CD4-positive, alpha-beta memory T cell (primary cell): ENCODE data around the gene GOPC. TPM values are rescaled to one million over a fixed set of nuclear protein-coding genes. Genes with fewer than 3 reads are reported as not detected.

Experiments
- CTCF ChIA-PET: fragments of 350-600 bp; sonication (Branson Sonifier 250); formaldehyde crosslinking; loops from one replicate; lab custom pipeline; 2021; ENCODE audit warnings: inconsistent platforms; ENCODE audit not compliant: partially characterized antibody; lab: Charles Lee
- POLR2A ChIA-PET: fragments of 350-600 bp; sonication (Branson Sonifier 250); formaldehyde crosslinking; loops from one replicate; lab custom pipeline; 2021; ENCODE audit not compliant: partially characterized antibody; lab: Charles Lee
- DNase-seq, 5 donors: peaks; one replicate each; pipeline versions ENCODE4 v3.0.0 to v3.0.0-alpha.2; 2020 to 2022; ENCODE audit warnings: mixed read lengths in 1 of 5
- H3K27ac ChIP-seq: one replicate; pipeline ENCODE4 v1.7.0; 2013; ENCODE audit warnings: low read depth, low read length
- H3K27me3 ChIP-seq: 2 replicates; pipeline ENCODE4 v1.7.0; 2013; ENCODE audit warnings: mild to moderate bottlenecking, low read length, moderate library complexity; ENCODE audit not compliant: insufficient read depth
- H3K36me3 ChIP-seq: 2 replicates; pipeline ENCODE4 v1.7.0; 2013; ENCODE audit warnings: mild to moderate bottlenecking, low read length, moderate library complexity; ENCODE audit not compliant: insufficient read depth
- H3K4me1 ChIP-seq: 2 replicates; pipeline ENCODE4 v1.7.0; 2013; ENCODE audit warnings: mild to moderate bottlenecking, low read length, moderate library complexity; ENCODE audit not compliant: insufficient read depth
- H3K4me3 ChIP-seq, 2 donors: one replicate each; pipeline ENCODE4 v1.7.0; 2013; ENCODE audit warnings: low read length in 2 of 2, mild to moderate bottlenecking in 1 of 2
- H3K9me3 ChIP-seq, 2 donors: one replicate each; pipeline ENCODE4 v1.7.0; 2013; ENCODE audit warnings: low read length in 2 of 2, control low read depth in 1 of 2; ENCODE audit not compliant: control insufficient read depth in 1 of 2
- H3K27ac Mint-ChIP-seq, 7 donors: one replicate each; pipeline ENCODE4 v1.8.0; 2020 to 2021; ENCODE audit warnings: mixed read lengths in 7 of 7, mild to moderate bottlenecking in 6 of 7, inconsistent platforms in 3 of 7, moderate library complexity in 3 of 7
- H3K27me3 Mint-ChIP-seq, 2 donors: one replicate each; pipeline ENCODE4 v1.8.0; 2020 to 2021; ENCODE audit warnings: mixed read lengths in 2 of 2
- H3K36me3 Mint-ChIP-seq, 2 donors: one replicate each; pipeline ENCODE4 v1.8.0; 2020 to 2021; ENCODE audit warnings: mixed read lengths in 2 of 2, inconsistent platforms in 1 of 2, mild to moderate bottlenecking in 1 of 2
- H3K4me1 Mint-ChIP-seq, 4 donors: one replicate each; pipeline ENCODE4 v1.8.0; 2020 to 2021; ENCODE audit warnings: mixed read lengths in 4 of 4, mild to moderate bottlenecking in 1 of 4
- H3K4me3 Mint-ChIP-seq, 8 donors: one replicate each; pipeline ENCODE4 v1.8.0; 2020 to 2021; ENCODE audit warnings: mixed read lengths in 8 of 8, mild to moderate bottlenecking in 7 of 8, moderate library complexity in 6 of 8, inconsistent platforms in 3 of 8
- H3K9me3 Mint-ChIP-seq, 8 donors: one replicate each; pipeline ENCODE4 v1.8.0; 2020 to 2021; ENCODE audit warnings: mixed read lengths in 8 of 8, mild to moderate bottlenecking in 5 of 8, inconsistent platforms in 3 of 8, moderate library complexity in 1 of 8
- intact Hi-C: fragments of 100-400 bp; cut with micrococcal nuclease; formaldehyde crosslinking; loops from one replicate; pipeline ENCODE4 v1.15.1; 2023
- polyA plus RNA-seq, 2 donors: library from polyadenylated mRNA; unstranded; fragments of 300-500 nt; fragmentation: Illumina TruSeq; gene quantifications; one replicate each; pipeline ENCODE4 v1.2.3, GENCODE V29; 2021
- total RNA-seq, 2 experiments: library from RNA; stranded (reverse); gene quantifications; one replicate each; pipeline ENCODE4 v1.2.3, GENCODE V29; 2021

GOPC gene
- total and polyA plus RNA-seq, 4 experiments from 2014 or later, result 14.6 to 37.8 (median 26.6) TPM

GRCh38 chr6:117605169-117605826 lies 3.0 kb upstream of the GOPC start:
- peaks cover 19% of the 10 kb centered on the region for H3K4me1 ChIP-seq
- Mint-ChIP-seq H3K36me3 (peaks cover 0 to 16% of the 10 kb centered on the region in 2 donors), H3K4me3 (peak overlapping the region in 4 of 8 donors; percentile 14 to 64 (median 38)), H3K4me1 (peaks cover 14 to 32% (median 22%) of the 10 kb centered on the region in 4 donors), H3K9me3 (no peaks in the 10 kb centered on the region), H3K27ac (peak overlapping the region in 1 of 7 donors; percentile 8), H3K27me3 (peaks cover 8 to 10% of the 10 kb centered on the region in 2 donors)
- no peak overlapping the region for H3K27ac ChIP-seq
- H3K4me3 ChIP-seq, result no peak overlapping the region
- peak; percentile 57 to 64 (median 59) for DNase-seq
- no peaks in the 10 kb centered on the region for H3K9me3 ChIP-seq
- CTCF ChIA-PET, result interaction anchor here (0.6 to 6.0 kb wide), 32 partner anchors 9 to 268 kb away, joined by 3 to 100 read pairs (median 6); no protein-coding TSS in a partner anchor
- POLR2A ChIA-PET, result interaction anchor here (4.3 to 4.7 kb wide), 2 partner anchors 55 to 156 kb away, joined by 14 to 55 read pairs; no protein-coding TSS in a partner anchor
- intact Hi-C loops, result loop anchor here (1.0 to 10.0 kb wide), 4 partner anchors 49 to 950 kb away; no protein-coding TSS in a partner anchor
- no peaks in the 10 kb centered on the region for H3K36me3 ChIP-seq
- H3K27me3 ChIP-seq, result peaks cover 4% of the 10 kb centered on the region

GRCh38 chr6:117603821-117604220 lies 1.5 kb upstream of the GOPC start:
- Mint-ChIP-seq H3K36me3 (peaks cover 8 to 18% of the 10 kb centered on the region in 2 donors), H3K4me3 (no peak overlapping the region), H3K4me1 (peaks cover 25 to 45% (median 33%) of the 10 kb centered on the region in 4 donors), H3K27ac (no peak overlapping the region), H3K9me3 (no peaks in the 10 kb centered on the region), H3K27me3 (peaks cover 7 to 8% of the 10 kb centered on the region in 2 donors)
- POLR2A ChIA-PET, result interaction anchor here (0.5 to 4.7 kb wide), 3 partner anchors 21 to 154 kb away, joined by 3 to 55 read pairs (median 14); no protein-coding TSS in a partner anchor
- no peak for DNase-seq
- intact Hi-C loops, result loop anchor here (2.0 to 10.0 kb wide), 4 partner anchors 923 to 1503 kb away; partner anchors contain the start of genes KPNA5, NT5DC1 and RWDD1
- CTCF ChIA-PET, result interaction anchor here (0.6 to 6.0 kb wide), 27 partner anchors 10 to 260 kb away, joined by 3 to 100 read pairs (median 6); no protein-coding TSS in a partner anchor
- H3K27ac ChIP-seq, result no peak overlapping the region
- H3K4me1 ChIP-seq, result peaks cover 32% of the 10 kb centered on the region
- H3K4me3 ChIP-seq, result no peak overlapping the region
- no peaks in the 10 kb centered on the region for H3K27me3 ChIP-seq
- no peaks in the 10 kb centered on the region for H3K9me3 ChIP-seq
- H3K36me3 ChIP-seq, result no peaks in the 10 kb centered on the region

- no peaks in the 10 kb centered on the region for H3K27me3 ChIP-seq
- Mint-ChIP-seq H3K4me3 (peak overlapping the region; percentile 96 to 100 (median 100)), H3K9me3 (no peaks in the 10 kb centered on the region), H3K36me3 (peaks cover 14 to 25% of the 10 kb centered on the region in 2 donors), H3K4me1 (peaks cover 31 to 52% (median 39%) of the 10 kb centered on the region in 4 donors), H3K27me3 (peaks cover 4% of the 10 kb centered on the region in 2 donors), H3K27ac (peak overlapping the region; percentile 93 to 100 (median 99))
- H3K4me1 ChIP-seq, result peaks cover 38% of the 10 kb centered on the region
- H3K27ac ChIP-seq, result peak overlapping the region; percentile 75
- no peak for DNase-seq
- ChIA-PET POLR2A (interaction anchor here (0.6 to 4.7 kb wide), 14 partner anchors 20 to 1744 kb away, joined by 3 to 55 read pairs (median 3); partner anchors contain the start of genes ASF1A, DCBLD1, RWDD1 and TSPYL1), CTCF (interaction anchor here (0.6 to 6.0 kb wide), 14 partner anchors 7 to 259 kb away, joined by 3 to 100 read pairs (median 6); no protein-coding TSS in a partner anchor)
- peak overlapping the region; percentile 53 to 87 for H3K4me3 ChIP-seq
- H3K36me3 ChIP-seq, result no peaks in the 10 kb centered on the region
- intact Hi-C loops, result loop anchor here (1.0 to 10.0 kb wide), 9 partner anchors 54 to 1747 kb away; partner anchors contain the start of genes ASF1A, DCBLD1, KPNA5 and NT5DC1
- no peaks in the 10 kb centered on the region for H3K9me3 ChIP-seq
These were observed 733 bp upstream of the GOPC start for GRCh38 chr6:117602899-117603588.

- Mint-ChIP-seq H3K4me3 (peak overlapping the region; percentile 96 to 100 (median 100)), H3K27me3 (peaks cover 0 to 3% of the 10 kb centered on the region in 2 donors), H3K27ac (peak overlapping the region; percentile 79 to 100 (median 99)), H3K9me3 (peaks cover 0 to 1% (median 0%) of the 10 kb centered on the region in 8 donors), H3K36me3 (peaks cover 25 to 31% of the 10 kb centered on the region in 2 donors), H3K4me1 (peaks cover 34 to 52% (median 43%) of the 10 kb centered on the region in 4 donors)
- peak in 1 of 5 donors; percentile 15 for DNase-seq
- CTCF ChIA-PET, result interaction anchor here (0.7 to 6.0 kb wide), 7 partner anchors 9 to 1275 kb away, joined by 3 to 100 read pairs (median 4); no protein-coding TSS in a partner anchor
- no peaks in the 10 kb centered on the region for H3K36me3 ChIP-seq
- H3K27me3 ChIP-seq, result no peaks in the 10 kb centered on the region
- H3K4me3 ChIP-seq, result peak overlapping the region; percentile 53 to 87
- no peaks in the 10 kb centered on the region for H3K9me3 ChIP-seq
- intact Hi-C loops, result loop anchor here (1.0 to 10.0 kb wide), 9 partner anchors 52 to 1749 kb away; partner anchors contain the start of genes ASF1A, DCBLD1, KPNA5 and NT5DC1
- POLR2A ChIA-PET, result interaction anchor here (0.8 to 4.7 kb wide), 9 partner anchors 18 to 1745 kb away, joined by 3 to 55 read pairs (median 6); partner anchors contain the start of genes ASF1A and DCBLD1
- peaks cover 38% of the 10 kb centered on the region for H3K4me1 ChIP-seq
- H3K27ac ChIP-seq, result peak overlapping the region; percentile 75
These were observed 530 bp downstream of the GOPC start for GRCh38 chr6:117601811-117602150.

DNA sequence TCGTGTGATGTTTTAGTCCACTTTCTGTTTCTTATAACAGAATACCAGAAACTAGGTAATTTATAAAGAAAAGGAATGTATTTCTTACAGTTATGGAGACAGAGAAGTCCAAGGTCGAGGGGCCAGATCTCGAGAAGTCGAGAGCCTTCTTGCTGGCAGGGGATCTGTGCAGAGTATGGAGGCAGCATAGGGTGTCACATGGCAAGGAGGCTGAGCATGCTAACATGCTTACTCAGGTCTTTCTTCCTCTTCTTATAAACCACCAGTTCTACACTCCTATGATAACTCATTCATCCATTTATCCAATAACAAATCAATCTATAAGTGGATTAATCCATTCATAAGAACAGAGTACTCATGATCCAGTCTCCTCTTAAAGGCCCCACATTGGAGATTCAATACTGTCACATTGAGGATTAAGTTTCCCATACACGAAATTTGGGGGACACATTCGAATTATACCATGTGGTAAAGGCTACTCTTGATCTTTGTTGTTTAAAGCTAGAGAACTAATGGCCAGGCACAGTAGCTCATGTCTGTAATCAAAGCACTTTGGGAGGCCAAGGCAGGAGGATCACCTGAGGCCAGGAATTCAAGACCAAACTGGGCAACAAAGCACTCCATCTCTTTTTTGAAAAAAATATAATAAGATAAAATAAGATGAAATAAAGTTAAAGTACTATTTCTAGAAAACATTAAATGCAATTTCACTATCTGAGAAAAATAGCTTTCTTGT lies 2.1 kb downstream of the GOPC start:
- ChIA-PET CTCF (interaction anchor here (1.0 to 6.0 kb wide), 3 partner anchors 147 to 157 kb away, joined by 3 to 100 read pairs (median 3); no protein-coding TSS in a partner anchor), POLR2A (no interaction called here)
- intact Hi-C loops, result loop anchor here (10.0 kb wide), 1 partner anchor 955 kb away; no protein-coding TSS in a partner anchor
- Histone ChIP-seq H3K27me3 (no peaks in the 10 kb centered on the region), H3K36me3 (no peaks in the 10 kb centered on the region), H3K9me3 (no peaks in the 10 kb centered on the region), H3K27ac (no peak overlapping the region), H3K4me1 (peaks cover 38% of the 10 kb centered on the region), H3K4me3 (no peak overlapping the region)
- H3K27ac Mint-ChIP-seq, result peak overlapping the region in 3 of 7 donors; percentile 49 to 73 (median 63)
- no peak for DNase-seq
- H3K4me3 Mint-ChIP-seq, result peak overlapping the region; percentile 36 to 100 (median 86)
- peaks cover 39 to 49% (median 46%) of the 10 kb centered on the region in 4 donors for H3K4me1 Mint-ChIP-seq
- no peaks in the 10 kb centered on the region for H3K27me3 Mint-ChIP-seq
- H3K9me3 Mint-ChIP-seq, result peaks cover 0 to 6% (median 0%) of the 10 kb centered on the region in 8 donors
- H3K36me3 Mint-ChIP-seq, result peaks cover 33 to 37% of the 10 kb centered on the region in 2 donors

- Mint-ChIP-seq H3K9me3 (peaks cover 0 to 6% (median 0%) of the 10 kb centered on the region in 8 donors), H3K27ac (no peak overlapping the region), H3K27me3 (no peaks in the 10 kb centered on the region), H3K4me3 (peak overlapping the region in 2 of 8 donors; percentile 39 to 43), H3K36me3 (peaks cover 32 to 37% of the 10 kb centered on the region in 2 donors), H3K4me1 (peaks cover 35 to 42% (median 42%) of the 10 kb centered on the region in 4 donors)
- POLR2A ChIA-PET, result interaction anchor here (0.7 to 2.1 kb wide), 2 partner anchors 42 to 50 kb away, joined by 4 to 5 read pairs; no protein-coding TSS in a partner anchor
- Histone ChIP-seq H3K4me1 (peaks cover 37% of the 10 kb centered on the region), H3K36me3 (no peaks in the 10 kb centered on the region), H3K4me3 (no peak overlapping the region), H3K27ac (no peak overlapping the region), H3K27me3 (no peaks in the 10 kb centered on the region), H3K9me3 (no peaks in the 10 kb centered on the region)
- intact Hi-C loops, result no loop called here
- CTCF ChIA-PET, result interaction anchor here (1.7 kb wide), 1 partner anchor 148 kb away, joined by 5 read pairs; no protein-coding TSS in a partner anchor
- no peak for DNase-seq
These were observed 4.6 kb downstream of the GOPC start for GRCh38 chr6:117597755-117598154.
